Right forelimb (tissue), 1 donor: ENCODE measurements around the gene TEX51.

Experiments
- DNase-seq: peaks from one replicate; pipeline ENCODE4 v3.0.0-alpha.2; 2018

TEX51 gene

DNA sequence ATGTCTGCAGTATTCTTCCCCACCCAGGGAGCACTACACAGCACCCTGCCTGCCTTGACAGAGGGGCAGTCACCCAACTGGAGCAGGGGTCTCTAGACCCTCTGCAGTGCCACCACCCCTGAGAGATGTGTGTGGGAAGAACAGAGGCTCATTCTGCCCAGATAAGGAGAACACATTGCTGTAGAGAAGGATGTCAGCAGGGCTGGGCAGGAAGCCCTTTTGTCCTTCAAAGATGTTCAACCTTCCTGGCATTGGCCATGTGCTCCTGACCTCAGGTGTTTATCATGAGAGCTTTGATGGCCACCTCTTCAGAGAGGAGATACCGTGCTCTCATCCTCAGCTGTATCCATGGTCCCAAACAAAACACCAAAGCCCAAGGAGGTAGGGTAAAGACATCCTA, 4.6 kb upstream of the TEX51 start:
- DNase-seq: no peak

DNA sequence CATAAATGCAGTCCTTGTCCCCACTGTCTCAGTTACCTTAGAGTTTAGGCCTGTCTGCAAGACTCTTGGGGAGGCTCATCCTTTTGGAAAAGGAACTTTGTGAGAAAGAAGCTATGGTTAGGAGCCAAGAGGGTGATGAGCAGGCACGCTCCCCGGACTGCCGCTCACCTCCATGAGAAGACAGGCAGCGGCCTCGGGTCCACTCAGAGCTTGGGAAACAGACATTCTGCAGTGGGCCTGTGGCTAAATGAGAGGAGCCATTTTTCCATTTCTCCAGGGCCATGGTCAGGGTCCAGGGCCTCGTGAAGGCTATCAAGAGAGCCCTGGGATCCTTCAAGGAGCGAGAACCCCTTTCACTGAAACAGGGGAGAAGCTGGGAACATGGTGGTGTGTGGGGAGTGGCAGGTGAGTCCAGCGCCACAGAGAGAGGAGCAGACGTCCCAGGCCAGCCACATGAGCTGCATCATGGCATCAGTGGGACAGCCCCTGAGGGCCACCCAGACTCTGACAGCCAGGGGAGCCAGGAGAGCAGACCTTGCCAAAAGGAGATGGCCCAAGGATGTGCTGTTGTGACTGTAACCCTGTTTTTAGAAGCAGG, 4.0 kb upstream of the TEX51 start:
- DNase-seq: no peak

DNA sequence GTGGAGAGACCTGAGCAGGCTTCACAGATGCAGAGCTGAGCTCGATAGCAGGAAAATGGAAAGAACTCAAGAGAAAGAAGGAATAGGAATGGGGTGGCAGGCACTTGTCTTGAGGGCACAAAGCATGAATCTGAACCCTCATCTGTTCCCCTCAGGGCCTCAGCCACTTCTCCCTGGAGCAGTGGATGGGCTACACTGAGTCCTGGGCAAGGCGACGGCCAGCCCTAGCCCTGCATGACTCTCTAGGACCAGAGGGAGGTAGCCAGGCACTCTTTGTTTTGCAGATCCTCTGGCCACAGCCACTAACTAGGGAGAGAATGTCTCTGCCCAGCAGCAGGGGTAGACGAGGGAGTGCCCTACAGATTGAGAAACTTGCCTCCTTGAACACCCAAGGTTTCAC, 3.4 kb upstream of the TEX51 start:
- DNase-seq: no peak

DNA sequence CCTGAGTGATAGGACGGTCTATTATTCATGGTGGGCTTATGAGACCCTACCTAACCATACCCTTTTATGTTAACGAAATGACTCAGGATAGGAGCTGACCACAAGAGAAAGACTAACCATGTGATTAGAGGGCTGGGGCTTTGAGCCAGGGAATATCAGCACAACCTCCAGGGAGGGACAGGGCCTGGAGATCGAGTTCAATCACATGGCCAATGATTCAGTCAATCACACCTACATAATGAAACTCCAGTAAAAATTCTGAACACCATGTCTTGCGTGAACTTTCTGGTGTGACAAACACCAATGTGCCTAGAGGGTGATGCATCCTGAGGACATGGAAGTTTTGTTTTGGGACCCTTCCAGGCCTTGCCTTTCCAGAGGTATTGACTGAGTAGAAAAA, 2.2 kb upstream of the TEX51 start:
- DNase-seq: no peak

DNA sequence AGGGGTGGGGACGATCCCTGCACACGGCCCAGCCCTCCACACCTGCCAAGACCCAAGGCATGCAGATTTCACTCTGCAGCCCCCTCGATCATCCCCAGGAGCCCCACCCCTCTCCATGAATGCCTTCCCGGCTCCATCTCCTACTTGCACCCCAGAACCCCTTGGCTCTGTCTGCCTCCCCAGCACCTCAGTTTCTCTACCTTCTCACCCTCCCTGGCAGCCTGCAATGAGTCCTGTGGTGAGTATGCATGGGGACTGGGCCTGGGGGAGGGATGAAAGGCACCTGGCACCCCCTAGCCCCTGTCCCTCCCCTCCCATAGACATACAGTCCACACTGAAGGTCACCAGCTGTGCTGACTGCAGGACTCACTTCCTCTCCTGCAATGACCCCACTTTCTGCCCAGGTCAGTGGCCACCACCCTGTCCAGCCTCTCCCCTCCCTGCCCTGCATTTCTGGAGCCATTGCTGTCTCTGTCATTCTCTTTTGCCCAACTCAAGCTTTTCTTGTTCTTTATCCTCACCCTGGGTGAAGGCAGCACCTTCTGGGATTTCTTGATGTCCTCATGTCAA, 1.0 kb downstream of the TEX51 start:
- DNase-seq: no peak

DNA sequence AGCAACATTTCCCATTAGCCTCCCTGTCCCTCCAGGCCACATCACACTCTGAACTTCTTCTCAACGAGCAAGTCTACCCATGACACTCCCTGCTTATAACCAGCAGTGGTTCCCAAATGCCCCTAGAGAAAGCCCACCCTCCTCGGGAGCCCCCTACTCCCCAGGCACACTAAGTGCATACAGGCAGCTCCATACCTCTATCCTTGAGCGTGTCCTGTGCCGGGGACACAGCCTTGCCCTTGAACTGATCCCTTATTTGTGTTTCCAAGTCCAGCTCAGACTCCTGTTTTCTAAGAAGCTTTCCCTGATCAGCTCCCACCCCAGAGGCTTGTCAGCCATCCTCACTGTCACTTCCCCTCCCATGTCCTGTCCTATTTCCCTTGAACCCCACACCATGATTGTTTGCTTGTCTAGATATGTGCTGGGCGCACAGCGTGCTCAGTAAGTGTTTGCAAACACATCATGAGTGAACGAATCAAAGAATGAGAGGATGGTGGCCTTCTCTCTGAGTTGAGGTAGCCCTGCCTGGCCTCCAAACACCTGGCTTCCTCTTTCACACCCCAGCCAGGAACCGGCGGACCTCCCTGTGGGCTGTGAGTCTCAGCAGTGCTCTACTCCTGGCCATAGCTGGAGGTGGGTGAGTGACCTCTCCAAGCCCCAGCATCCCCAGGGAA, 2.1 kb downstream of the TEX51 start:
- no peak for DNase-seq

DNA sequence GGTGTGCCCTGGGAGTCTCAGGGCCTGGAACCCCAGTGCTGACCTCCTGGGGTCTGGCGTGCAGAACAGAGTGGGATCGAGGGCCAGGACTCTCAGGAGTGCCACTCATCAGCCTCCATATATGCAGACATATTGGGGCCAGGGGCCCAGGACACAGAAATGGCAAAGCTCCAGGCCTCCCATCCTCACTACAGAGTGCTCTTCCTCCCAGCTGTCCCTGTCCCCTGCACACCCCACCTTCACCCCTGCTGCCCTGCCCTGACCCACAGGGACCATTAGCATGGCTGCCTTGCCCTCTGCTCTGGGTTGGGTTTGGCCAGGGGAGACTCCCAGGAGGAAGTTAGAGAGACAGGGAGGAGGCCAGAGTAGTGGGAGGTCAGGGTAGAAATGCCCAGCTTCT, 2.8 kb downstream of the TEX51 start:
- no peak for DNase-seq

DNA sequence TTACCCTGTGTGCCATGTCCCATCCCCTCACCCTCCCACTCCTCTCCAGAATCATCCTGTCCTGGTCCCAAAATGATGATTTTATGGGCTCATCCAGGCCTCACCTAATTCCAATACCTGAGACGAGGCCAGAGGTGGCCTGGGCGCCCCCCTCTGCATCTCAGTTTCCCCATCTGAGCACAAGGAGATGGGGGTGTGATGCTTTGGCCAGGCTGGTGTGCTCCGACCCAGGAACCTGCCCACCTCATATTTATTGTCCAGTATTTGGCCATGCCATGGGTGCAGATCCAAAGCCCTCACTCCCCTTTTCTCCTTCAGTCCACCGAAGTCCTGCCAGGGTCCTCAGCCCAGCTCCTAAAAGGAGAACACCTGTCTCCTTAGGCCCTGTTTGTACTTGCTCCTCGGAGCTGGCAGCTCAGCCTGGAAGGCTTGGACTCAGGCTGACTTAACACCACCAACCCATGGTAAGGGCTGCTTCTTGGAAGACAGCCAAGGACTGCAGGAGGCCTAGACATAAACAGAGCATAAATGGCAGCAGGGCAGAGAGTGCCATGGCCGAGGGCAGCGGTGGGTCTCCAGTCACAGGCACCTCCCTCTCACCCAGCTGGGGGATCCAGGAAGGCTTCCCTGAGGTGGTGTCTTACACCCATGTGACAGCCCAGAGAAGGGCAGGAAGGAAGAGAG, 3.6 kb downstream of the TEX51 start:
- peak; percentile 31 for DNase-seq

DNA sequence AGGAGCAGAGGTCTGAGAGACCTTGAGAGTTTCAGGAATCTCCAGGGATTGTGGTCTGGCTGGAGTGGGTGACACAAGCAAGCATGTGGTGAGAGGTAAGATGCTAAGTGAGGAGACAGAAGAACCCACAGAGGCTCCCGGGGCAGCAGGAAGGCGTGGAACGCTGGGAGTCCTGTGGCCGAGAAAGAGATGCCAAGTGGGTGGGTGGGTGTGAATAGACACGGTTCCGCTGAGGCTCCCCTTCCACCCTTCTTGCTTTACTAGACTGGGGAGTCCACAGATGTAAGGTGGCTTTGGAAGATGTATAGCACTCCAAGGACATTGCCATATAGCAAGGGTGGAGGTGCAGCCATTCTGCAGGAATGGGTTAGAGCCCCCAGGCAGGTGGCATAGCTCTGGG, 4.2 kb downstream of the TEX51 start:
- no peak for DNase-seq

DNA sequence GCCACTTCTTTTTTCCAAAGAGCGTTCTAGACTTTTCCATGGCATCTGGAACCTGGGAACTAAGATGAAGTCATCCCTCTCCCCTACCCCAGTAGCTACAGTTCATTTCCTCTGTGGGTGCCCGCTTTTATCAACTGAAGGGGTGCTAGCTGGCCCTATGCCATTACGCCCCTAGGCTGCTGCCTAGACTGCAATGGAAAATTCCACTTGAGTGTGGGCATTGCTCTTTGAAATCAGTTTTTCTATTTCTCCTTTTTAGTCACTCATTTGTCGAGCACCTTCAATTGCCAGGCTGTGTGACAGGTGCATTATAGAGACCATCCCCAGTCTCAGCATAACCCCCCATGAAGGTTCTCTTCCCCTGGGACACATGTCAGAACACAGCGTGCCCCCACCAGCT, 7.3 kb downstream of the TEX51 start:
- DNase-seq: no peak

DNA sequence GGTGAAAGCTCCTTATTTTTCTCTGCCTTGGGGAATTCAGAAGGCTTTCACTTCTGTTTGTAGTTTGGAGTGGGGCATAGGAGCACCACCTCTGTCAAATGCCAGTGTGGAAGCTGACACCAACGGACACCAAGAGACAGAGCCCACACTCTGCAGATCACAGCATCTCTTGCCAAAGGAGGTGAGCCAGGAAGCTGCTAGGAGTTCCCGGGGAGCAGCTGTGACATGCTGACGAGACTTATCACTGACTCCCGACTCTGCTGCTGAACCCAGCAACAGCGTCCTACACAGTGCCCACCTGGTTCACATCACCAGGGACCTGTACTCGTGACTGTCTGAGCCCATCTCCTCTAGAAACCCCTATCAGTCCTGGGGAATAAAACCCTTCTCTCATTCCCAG, 8.1 kb downstream of the TEX51 start:
- DNase-seq: no peak

DNA sequence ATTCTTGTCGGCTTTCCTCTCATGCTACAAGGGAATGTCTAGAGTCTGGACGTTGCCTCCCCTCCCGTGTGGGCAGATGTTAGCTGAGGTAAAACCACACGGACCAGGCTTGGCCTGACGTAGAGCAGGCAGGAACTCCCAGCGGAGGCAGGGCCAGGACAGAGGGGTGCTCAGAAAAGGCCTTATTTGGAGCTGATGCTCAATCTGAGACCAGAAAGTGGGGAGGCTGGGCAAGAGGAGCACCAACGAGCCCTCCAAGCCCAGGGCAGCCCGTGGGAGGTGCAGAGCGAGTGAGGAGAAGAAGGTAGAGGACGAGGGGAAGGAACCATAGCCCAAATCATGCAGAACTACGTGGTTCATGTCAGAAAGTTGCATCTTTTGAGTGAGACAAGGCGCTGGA, 9.0 kb downstream of the TEX51 start:
- no peak for DNase-seq

DNA sequence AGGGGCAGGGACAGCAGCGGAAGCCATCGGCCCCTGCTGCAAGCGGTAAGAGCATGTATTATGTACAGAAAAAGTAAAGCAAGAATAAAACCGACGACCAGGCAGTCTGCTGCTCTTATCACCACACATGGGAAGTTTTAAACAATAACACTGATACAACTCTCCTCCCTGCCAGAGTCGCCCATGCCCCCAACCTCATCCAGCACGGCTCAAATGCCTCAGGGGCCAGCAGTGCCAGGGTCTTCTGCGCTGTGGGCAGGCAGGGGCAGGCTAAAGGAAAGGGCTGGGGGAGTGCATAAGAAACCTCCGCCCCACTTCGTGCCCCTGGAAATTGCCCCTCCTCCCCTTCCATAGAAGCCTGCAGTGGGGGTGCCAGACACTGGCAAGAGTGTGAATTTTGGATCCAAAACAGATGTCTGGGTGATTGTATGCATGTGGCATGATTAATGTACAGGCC, 10.1 kb downstream of the TEX51 start:
- no peak for DNase-seq

DNA sequence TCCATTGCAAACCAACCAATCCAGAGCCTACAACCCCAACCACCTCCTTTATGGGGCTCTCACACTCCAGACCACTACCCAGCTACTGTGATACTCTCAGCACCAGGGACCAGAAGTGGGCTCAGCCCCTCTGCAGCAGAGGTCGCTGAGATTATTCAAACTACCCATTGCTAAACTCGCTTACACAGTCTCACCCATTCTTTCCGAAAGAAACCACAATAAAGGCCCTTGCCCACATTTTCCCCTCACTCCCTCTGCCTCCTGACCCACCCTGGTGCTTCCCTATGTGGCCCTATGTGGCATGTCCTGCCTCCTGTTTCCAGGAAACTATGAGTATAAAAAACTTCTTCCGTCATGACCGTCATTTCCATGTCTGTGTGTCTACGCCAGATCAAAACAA, 10.7 kb downstream of the TEX51 start:
- no peak for DNase-seq

DNA sequence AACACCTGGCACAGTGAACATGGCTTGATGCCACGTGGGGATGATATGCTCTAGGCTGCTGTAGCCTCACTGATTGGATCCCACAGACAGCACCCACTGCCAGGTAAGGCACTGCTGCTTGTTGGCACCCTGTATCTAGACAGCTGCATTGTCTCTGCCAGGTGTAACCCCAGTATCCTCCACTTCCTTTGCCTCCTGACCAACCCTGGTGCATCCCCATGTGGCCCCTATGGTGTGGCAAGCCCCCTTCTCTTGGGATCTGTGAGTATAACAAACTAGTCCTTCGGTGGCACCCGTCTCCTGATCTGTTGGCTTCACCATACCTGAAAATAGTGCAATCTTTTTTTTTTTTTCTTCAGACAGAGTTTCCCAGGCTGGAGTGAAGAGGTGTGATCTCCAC, 11.1 kb downstream of the TEX51 start:
- no peak for DNase-seq

DNA sequence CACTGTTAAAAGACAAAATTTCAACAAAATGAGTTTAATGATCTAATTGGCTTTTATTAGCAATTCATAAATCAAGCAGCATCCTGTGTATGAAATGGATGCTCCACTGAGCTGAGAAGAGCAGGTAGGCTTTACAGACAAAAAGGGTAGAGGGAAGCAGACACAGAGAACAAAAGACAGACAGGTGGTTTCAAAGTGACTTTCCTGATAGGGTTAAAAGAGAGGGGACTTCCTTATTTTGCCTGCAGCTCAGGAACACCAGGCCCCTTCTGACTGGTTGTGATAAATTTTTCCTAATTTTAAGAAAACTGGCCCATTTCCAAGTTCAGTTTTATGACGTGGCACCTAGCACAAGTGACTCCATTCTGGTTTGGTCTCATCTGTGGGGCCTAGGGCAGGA, 11.9 kb downstream of the TEX51 start:
- DNase-seq: no peak

DNA sequence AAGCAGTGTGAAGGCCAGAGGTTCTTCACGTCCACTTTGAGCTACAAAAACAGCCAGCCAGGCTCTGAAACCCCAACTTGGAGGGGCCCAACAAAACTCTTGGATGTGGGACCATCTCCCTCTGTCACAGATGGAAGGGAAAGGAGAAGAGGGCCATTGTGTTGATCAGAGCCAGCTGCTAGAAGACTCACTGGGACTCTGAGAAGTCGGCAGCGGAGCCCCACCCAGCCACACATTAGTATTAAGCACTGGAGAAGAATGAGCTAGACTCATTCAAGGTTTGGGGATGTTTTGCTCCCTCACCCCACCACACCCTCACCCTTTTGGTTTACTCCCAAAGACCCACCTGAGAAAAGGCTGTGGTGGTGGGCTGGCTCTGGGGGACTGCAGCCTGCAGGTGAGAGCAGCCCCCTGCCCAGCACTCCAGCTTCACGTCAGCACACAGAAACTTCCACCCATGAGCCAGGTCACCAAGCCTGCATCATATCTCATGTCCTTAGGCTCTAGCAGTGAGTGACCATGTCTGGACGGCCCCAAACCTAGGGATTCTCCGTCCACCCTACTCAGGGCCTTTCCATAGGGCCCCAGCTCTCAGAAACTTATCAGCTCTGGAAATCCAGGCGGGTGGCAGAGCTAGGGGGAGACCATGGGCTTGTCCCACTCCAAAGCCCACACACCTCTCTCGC, 12.6 kb downstream of the TEX51 start:
- DNase-seq: no peak

DNA sequence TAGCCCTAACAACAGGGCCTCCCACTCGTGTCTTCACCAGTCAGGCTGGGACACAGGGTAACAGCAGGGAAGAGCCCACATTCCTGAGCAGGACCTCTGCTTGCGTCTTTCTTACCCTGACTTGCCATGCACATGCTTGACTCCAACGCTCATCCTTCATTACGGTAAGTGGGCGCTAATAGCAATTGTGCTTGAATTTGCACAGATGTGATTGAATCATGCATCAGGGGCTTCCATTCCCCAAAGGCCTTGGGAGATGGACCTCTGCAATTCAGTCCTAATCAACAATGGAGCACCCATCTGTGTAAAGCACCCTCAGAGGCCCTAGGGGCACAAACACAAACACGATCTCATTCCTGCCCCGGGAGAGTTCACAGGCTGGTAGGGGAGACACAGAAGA, 13.5 kb downstream of the TEX51 start:
- no peak for DNase-seq

DNA sequence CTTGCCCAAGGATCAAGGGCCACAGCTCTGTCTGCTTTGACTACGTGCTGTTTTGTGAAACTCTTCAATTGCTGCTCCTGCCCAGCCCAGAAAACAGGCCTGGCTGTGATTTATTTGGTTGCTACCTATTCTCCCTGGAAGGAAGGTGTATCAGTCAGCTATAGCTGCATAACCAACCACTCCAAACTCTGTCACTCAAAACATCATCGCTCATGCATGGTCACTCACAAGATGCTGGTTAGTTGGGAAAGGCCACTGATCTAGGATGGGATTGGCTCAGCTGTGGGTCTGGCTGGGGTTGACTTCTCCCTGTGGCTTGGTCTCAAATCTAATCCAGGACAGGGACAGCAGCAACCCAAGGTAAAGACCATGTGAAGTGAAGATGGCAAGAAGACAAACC, 14.6 kb downstream of the TEX51 start:
- DNase-seq: no peak

DNA sequence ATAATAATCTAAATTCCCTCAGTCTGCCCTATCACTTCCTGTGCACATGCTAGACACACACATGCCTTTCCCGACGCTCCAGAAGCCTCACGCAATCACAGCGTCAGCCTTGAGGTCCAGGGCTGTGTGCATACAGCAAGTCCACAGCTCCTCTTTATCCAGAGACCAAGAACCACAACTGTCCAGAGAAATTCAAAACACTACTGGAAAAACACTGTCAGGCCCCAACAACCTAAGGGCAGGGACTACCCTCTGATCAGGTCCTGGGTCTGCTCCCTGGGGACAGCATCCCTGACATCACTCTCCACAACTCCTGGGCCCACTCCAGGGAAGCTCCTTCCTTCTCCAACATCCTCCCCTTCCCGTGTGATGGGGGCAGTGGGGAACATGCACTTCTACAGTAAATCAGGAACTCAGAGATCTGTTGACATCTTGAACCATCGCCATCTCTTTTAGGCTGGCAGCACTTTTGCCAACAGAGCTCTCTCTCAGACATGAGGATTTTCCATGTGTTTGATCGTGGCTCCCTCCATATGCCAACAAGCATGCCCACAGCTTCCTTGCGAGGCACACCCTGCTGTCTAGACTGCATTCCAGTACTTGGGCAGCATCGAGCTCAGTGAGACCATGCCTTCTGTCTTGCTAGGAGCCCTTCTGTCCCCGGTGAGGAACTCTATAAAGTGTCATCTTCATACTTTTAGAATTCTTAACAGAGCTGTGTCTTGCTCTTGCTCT, 15.4 kb downstream of the TEX51 start:
- DNase-seq: no peak

DNA sequence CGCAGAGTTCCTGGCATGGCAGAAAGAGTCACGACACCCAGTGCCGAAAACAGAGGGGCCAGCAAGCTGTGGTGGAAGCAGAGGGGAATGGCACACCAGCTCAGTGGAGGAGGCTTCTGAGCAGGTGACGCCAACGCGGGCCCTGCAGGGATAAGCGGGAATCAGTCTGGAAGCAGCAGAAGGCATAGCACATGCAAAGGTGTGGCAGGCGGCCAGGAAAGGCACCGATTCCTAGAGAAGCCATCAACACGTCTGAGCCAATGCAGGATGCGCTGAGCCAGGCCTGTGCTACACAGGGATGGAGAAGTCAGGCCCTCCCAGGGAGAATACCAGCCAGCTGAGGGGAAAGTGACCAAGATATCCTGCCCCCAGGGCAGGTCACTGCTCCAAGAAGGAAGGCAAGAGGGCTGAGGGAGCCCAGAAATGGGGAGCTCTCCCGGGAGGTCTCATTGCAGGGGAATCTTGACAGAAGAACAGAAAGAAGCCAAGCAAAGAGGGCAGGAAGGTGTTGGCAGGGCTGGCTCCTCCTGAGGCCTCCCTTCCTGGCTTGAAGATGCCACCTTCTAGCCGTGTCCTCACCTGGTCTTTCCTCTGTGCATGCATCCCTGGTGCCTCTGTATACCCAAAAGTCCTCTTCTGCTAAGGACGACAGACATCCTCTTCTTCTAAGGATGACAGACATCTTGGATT, 16.3 kb downstream of the TEX51 start:
- DNase-seq: no peak

DNA sequence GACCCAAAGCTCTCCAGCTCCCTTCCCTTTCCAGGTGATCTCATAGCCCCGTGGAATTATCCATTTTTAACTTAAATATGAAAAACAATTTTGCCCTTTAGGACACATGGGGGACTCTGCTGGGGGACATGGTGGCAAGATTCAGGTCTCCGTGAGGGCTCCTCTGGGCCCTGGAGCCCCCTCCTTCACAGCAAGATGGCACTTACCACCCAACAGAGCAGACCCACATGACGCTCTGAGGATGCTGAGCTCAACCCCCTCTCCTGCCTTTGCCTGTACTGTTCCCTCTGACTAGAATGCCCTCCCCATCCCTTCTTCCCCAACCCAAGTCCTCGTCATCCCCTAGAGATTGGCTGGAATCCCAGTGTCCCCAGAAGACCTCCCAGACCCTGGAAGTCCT, 17.2 kb downstream of the TEX51 start:
- DNase-seq: no peak
